Aorta (tissue), 5 donors: Measurements from ENCODE around the gene TAGLN2. TPM values are rescaled to one million over a fixed set of nuclear protein-coding genes. Genes with fewer than 3 reads are reported as not detected.
"Not testable (repeated sequence)": the region's sequence is repeated elsewhere in the genome, so short reads cannot be mapped to it uniquely, and the experiment has no call there.

Experiments
- ATAC-seq: fragments of 200-7000 bp; cut with Tn5 transposase; one replicate; pipeline ENCODE4 v1.9.1; 2022; ENCODE audit warnings: moderate library complexity; ENCODE audit not compliant: low FRiP score
- DNase-seq, 2 donors: peaks; one replicate each; pipeline ENCODE4 v3.0.0-alpha.2; 2020
- H3K27ac ChIP-seq, 2 donors: one replicate each; pipeline ENCODE4 v1.5.1; 2013; ENCODE audit warnings: low read length in 2 of 2, mild to moderate bottlenecking in 2 of 2, moderate library complexity in 2 of 2, control low read depth in 1 of 2, inconsistent platforms in 1 of 2, low read depth in 1 of 2
- H3K27me3 ChIP-seq, 2 donors: one replicate each; pipeline ENCODE4 v1.6.1; 2013; ENCODE audit warnings: control low read depth in 1 of 2, low read length in 1 of 2, mild to moderate bottlenecking in 1 of 2, moderate library complexity in 1 of 2; ENCODE audit not compliant: insufficient read depth in 2 of 2, control insufficient read depth in 1 of 2
- H3K36me3 ChIP-seq, 2 donors: one replicate each; pipeline ENCODE4 v1.6.1; 2013; ENCODE audit warnings: control low read depth in 1 of 2, low read length in 1 of 2, mild to moderate bottlenecking in 1 of 2; ENCODE audit not compliant: insufficient read depth in 2 of 2, control insufficient read depth in 1 of 2
- H3K4me1 ChIP-seq, 2 donors: one replicate each; pipeline ENCODE4 v1.6.1; 2013; ENCODE audit warnings: low read length in 2 of 2, control low read depth in 1 of 2, mild to moderate bottlenecking in 1 of 2, moderate library complexity in 1 of 2; ENCODE audit not compliant: insufficient read depth in 2 of 2, control insufficient read depth in 1 of 2
- H3K4me3 ChIP-seq, 2 donors: one replicate each; pipeline ENCODE4 v1.5.1; 2013; ENCODE audit warnings: low read length in 2 of 2, control low read depth in 1 of 2, mild to moderate bottlenecking in 1 of 2
- H3K9me3 ChIP-seq: one replicate; pipeline ENCODE4 v1.6.1; 2013; ENCODE audit warnings: mild to moderate bottlenecking, low read length; ENCODE audit not compliant: control insufficient read depth
- WGBS, 2 donors: extraction: QIAGEN DNeasy Blood & Tissue Kit; methylation state at CpG; one replicate each; pipeline ENCODE4 v1.1.7; 2013; 5-methylcytosine and 5-hydroxymethylcytosine counted together
- intact Hi-C, 2 donors: fragments of 100-400 bp; cut with DNase I; formaldehyde crosslinking; loops; one replicate each; pipeline versions ENCODE4 v1.14.2 to v1.15.0; 2022
- polyA plus RNA-seq, 2 donors: library from polyadenylated mRNA; stranded (reverse); fragments of 200-250 nt; gene quantifications; one replicate each; pipeline ENCODE4 v1.2.3, GENCODE V29; 2013
- total RNA-seq, 2 donors: library from RNA; stranded (reverse); fragmentation: NEBNext Ultra II Directional; extraction: Animal tissue kit (Norgen Biotek cat#: 25700); gene quantifications; one replicate each; pipeline ENCODE4 v1.2.1, GENCODE V29; 2021
- donor health status: healthy with polysubstance abuse.
- donor health status: Bipolar disorder and iron deficiency.
- donor health status: DM: no; HTN: no; CAD: no.
- donor health status: DM: no; HTN: no; CAD: no.
- donor health status: DM: yes; HTN: yes; CAD: no.

Gene TAGLN2
- total and polyA plus RNA-seq, 4 donors, result 316 to 383 (median 350) TPM

DNA sequence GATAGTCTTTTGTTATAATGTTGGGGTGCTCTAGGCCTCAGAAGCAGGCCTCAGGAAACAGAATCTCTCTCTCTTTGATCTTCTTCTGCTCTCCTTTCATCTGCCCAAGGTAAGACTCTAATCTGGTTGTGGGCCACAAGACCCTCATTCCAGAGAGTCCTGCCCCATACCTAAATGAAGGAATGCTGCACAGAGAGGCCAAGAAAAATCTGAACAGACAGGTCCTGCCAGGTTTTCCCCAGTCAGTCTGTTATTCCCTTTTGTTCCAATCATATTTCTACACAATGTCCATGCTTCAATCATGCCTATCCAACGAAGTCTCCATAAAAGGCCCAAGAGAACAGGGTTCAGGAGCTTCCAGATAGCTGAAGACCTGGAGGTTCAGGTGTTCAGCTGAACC lies 18.3 kb downstream of the TAGLN2 start:
- Histone ChIP-seq H3K4me1 (no peaks in the 10 kb centered on the region), H3K36me3 (no peaks in the 10 kb centered on the region), H3K9me3 (no peaks in the 10 kb centered on the region), H3K4me3 (no peak overlapping the region), H3K27ac (no peak overlapping the region), H3K27me3 (no peaks in the 10 kb centered on the region)
- intact Hi-C loops, result no loop called here
- 51 to 62% methylated on average over 1 of the region's 1 CpG for WGBS, 2 donors
- ATAC-seq (no peak), DNase-seq (no peak)

DNA sequence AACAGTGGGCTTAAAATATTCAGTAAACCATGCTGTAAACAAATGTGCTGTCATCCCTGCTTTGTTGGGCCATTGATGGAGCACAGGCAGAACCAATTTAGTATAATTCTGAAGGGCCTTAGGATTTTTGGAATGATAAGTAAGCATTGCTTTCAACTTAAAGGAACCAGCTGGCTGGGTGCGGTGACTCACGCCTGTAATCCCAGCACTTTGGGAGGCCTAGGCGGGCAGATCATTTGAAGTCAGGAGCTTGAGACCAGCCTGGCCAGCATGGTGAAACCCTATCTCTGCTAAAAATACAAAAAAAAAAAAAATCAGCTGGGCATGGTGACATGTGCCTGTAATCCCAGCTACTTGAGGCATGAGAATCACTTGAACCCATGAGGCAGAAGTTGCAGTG lies 21.3 kb downstream of the TAGLN2 start:
- H3K4me3 ChIP-seq, result not testable (repeated sequence)

GRCh38 chr1:159902541-159902940 lies 22.8 kb downstream of the TAGLN2 start:
- H3K36me3 ChIP-seq, result no peaks in the 10 kb centered on the region
- ATAC-seq (no peak), DNase-seq (no peak)
- H3K4me3 ChIP-seq, result no peak overlapping the region
- intact Hi-C loops, result no loop called here
- H3K27me3 ChIP-seq, result no peaks in the 10 kb centered on the region
- 98 to 100% methylated on average over 3 of the region's 3 CpGs for WGBS, 2 donors
- H3K4me1 ChIP-seq, result peaks cover 0 to 5% of the 10 kb centered on the region in 2 donors
- H3K27ac ChIP-seq, result no peak overlapping the region
- no peaks in the 10 kb centered on the region for H3K9me3 ChIP-seq

More for the DNA sequence above, 21.3 kb downstream of the TAGLN2 start:
- H3K36me3 ChIP-seq, DNase-seq, ATAC-seq, intact Hi-C loops, H3K27ac ChIP-seq, H3K9me3 ChIP-seq, H3K27me3 ChIP-seq, H3K4me1 ChIP-seq: not testable (repeated sequence)
- WGBS, 2 donors, result 67 to 86% methylated on average over 3 of the region's 3 CpGs

GRCh38 chr1:159900755-159901360 lies 24.4 kb downstream of the TAGLN2 start:
- Histone ChIP-seq H3K36me3 (no peaks in the 10 kb centered on the region), H3K4me1 (peaks cover 0 to 5% of the 10 kb centered on the region in 2 donors), H3K27ac (peak overlapping the region; percentile 43 to 92), H3K27me3 (no peaks in the 10 kb centered on the region), H3K4me3 (no peak overlapping the region), H3K9me3 (no peaks in the 10 kb centered on the region)
- ATAC-seq (no peak), DNase-seq (no peak)
- 12 to 19% methylated on average over 2 of the region's 2 CpGs for WGBS, 2 donors
- intact Hi-C loops, result no loop called here

DNA sequence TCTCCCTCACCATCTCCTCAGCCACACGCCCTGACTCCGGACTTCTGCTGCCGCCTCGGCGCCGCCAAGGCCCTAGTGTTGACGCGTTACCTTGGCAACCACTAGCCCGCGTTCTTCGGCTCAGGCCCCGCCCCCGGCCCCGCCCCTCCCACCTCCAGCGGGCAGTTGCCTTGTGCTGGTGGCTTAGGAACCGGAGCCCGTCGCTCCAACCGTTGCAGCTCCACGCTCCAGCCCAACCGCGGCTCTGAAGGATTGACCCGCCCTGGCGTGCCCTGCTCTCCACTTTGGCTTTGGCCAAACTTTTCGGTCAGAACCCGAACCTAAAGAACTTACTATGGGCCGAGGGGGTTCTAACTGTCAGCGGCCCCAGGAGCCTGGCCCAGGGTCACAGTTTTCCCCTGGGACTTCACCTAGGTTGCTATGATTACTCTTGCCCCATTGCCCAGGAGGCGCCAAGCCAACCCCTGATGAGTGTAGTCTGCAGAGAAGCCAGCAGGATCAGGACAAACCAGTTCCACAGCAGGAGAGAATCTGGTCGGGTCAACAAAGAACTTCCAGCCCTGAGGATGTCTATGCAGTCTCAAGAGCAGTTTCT lies 25.1 kb downstream of the TAGLN2 start, which contains the start of gene CFAP45:
Gene CFAP45 (minus strand): TSS at position 80 of the 595 bp plus-strand sequence. CDS start 67 bp downstream, at position 13.
- intact Hi-C loops, result no loop called here
- Histone ChIP-seq H3K36me3 (no peaks in the 10 kb centered on the region), H3K9me3 (no peaks in the 10 kb centered on the region), H3K4me3 (no peak within 1 kb of the TSS), H3K4me1 (peaks cover 0 to 5% of the 10 kb centered on the region in 2 donors), H3K27me3 (no peaks in the 10 kb centered on the region), H3K27ac (peak within 1 kb of the TSS; percentile 43 to 92)
- DNase-seq (peak; percentile 92 to 95), ATAC-seq (peak; percentile 95)
- 7 to 8% methylated on average over 29 to 30 of the region's 30 CpGs for WGBS, 2 donors

- H3K27ac ChIP-seq, result peak overlapping the region in 1 of 2 donors; percentile 85
- DNase-seq, H3K4me3 ChIP-seq, H3K9me3 ChIP-seq, H3K27me3 ChIP-seq, H3K36me3 ChIP-seq, H3K4me1 ChIP-seq, ATAC-seq: not testable (repeated sequence)
- intact Hi-C loops, result loop anchor here (5.0 kb wide), 2 partner anchors 33 to 117 kb away; partner anchors contain the start of gene DUSP23 (in 1 of the 2)
- 88% methylated on average over 11 to 14 of the region's 15 CpGs for WGBS, 2 donors
These were observed 25.7 kb downstream of the TAGLN2 start for GRCh38 chr1:159899634-159900033.

GRCh38 chr1:159898527-159898926 lies 26.8 kb downstream of the TAGLN2 start:
- 96 to 98% methylated on average over 3 of the region's 3 CpGs for WGBS, 2 donors
- Histone ChIP-seq H3K36me3 (no peaks in the 10 kb centered on the region), H3K27me3 (no peaks in the 10 kb centered on the region), H3K4me1 (peaks cover 0 to 5% of the 10 kb centered on the region in 2 donors), H3K27ac (no peak overlapping the region), H3K4me3 (no peak overlapping the region), H3K9me3 (no peaks in the 10 kb centered on the region)
- ATAC-seq (no peak), DNase-seq (no peak)
- intact Hi-C loops, result loop anchor here (5.0 kb wide), 2 partner anchors 34 to 116 kb away; partner anchors contain the start of gene DUSP23 (in 1 of the 2)

DNA sequence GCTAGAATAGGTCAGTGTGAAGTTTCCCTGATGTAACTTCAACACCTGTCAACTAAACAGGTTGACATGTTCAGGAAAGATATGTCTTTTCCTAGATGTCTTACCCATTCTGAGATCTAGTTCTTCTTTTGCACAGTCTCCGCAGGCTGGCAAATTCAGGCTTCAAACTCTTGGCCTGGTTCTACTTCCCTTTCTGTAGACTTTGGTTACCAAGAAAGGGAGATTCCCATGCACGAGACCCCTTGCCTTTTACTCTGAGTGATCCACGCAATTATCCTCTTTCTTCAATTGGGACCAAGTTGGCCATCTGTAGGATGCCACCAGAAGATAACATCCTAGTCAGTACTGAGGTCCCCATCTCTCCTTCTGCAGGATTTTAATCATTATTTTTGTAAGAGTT lies 27.3 kb downstream of the TAGLN2 start:
- Histone ChIP-seq H3K4me3 (no peak overlapping the region), H3K4me1 (peaks cover 0 to 5% of the 10 kb centered on the region in 2 donors), H3K9me3 (no peaks in the 10 kb centered on the region), H3K27me3 (no peaks in the 10 kb centered on the region), H3K36me3 (no peaks in the 10 kb centered on the region), H3K27ac (no peak overlapping the region)
- ATAC-seq (no peak), DNase-seq (no peak)
- 93 to 96% methylated on average over 3 of the region's 3 CpGs for WGBS, 2 donors
- intact Hi-C loops, result loop anchor here (5.0 kb wide), 2 partner anchors 34 to 116 kb away; partner anchors contain the start of gene DUSP23 (in 1 of the 2)

DNA sequence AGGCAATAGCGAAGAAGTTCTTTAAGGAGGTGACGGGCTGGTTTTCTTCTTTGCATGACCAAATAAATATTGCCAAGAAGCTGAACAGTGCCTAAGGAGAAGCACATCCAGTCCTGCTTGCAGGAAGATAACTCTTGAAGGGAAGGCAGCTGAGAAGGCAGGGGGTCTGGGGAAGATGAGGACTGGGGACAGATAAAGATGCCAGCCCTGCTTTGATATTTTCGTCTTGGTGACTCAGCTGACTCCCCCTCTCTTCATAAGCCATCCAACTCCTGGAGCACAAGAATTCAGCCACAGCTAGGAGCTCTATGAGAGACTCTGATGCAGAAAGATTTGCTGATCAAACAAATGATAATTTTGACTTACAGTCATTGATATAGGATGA lies 28.8 kb downstream of the TAGLN2 start:
- DNase-seq, result no peak
- 55 to 56% methylated on average over 3 of the region's 3 CpGs for WGBS, 2 donors
- Histone ChIP-seq H3K4me1 (peaks cover 0 to 5% of the 10 kb centered on the region in 2 donors), H3K4me3 (no peak overlapping the region), H3K36me3 (no peaks in the 10 kb centered on the region), H3K9me3 (no peaks in the 10 kb centered on the region), H3K27me3 (no peaks in the 10 kb centered on the region), H3K27ac (no peak overlapping the region)
- intact Hi-C loops, result loop anchor here (5.0 kb wide), 2 partner anchors 36 to 114 kb away; partner anchors contain the start of gene DUSP23 (in 1 of the 2)
- no peak for ATAC-seq
